PC-9 (cell line): ENCODE data around the gene RAB3C. TPM values are rescaled to one million over a fixed set of nuclear protein-coding genes. Genes with fewer than 3 reads are reported as not detected.

ENCODE experiments used
- BruUV-seq: library from RNA; stranded (reverse); fragments of 400-500 nt; replicated peaks from 2 replicates; lab custom pipeline; 2021; lab: Mats Ljungman, UMichigan
- CTCF ChIA-PET: fragments of 300-600 bp; sonication (Branson Sonifier 250); formaldehyde crosslinking; loops from one replicate; lab custom pipeline; 2022; ENCODE audit warnings: antibody characterized with exemption; lab: Charles Lee
- POLR2A ChIA-PET: fragments of 300-600 bp; sonication (Branson Sonifier 250); formaldehyde crosslinking; loops from one replicate; lab custom pipeline; 2022; ENCODE audit warnings: antibody characterized with exemption; ENCODE audit not compliant: unreplicated experiment; lab: Charles Lee
- DNase-seq, 2 experiments: peaks; one replicate each; pipeline versions ENCODE4 v3.0.0 to v3.0.0-alpha.2; 2015 to 2022; ENCODE audit warnings: mixed read lengths in 1 of 2
- H2AFZ ChIP-seq: fragments of 200-600 bp; sonication (generic); 2 replicates; pipeline ENCODE4 v1.8.1; 2017; ENCODE audit warnings: antibody characterized with exemption
- H3F3A ChIP-seq: fragments of 200-600 bp; sonication (generic); 2 replicates; pipeline ENCODE4 v1.8.1; 2017; ENCODE audit warnings: antibody characterized with exemption, mild to moderate bottlenecking, low read depth; ENCODE audit not compliant: insufficient read depth
- H3K27ac ChIP-seq: fragments of 200-600 bp; sonication (generic); 2 replicates; pipeline ENCODE4 v1.6.1; 2016; ENCODE audit warnings: mixed run types
- H3K27me3 ChIP-seq: fragments of 200-600 bp; sonication (generic); 2 replicates; pipeline ENCODE4 v1.6.1; 2016; ENCODE audit warnings: low read depth, mixed run types; ENCODE audit not compliant: insufficient read depth
- H3K36me3 ChIP-seq: fragments of 200-600 bp; sonication (generic); 2 replicates; pipeline ENCODE4 v1.6.1; 2016; ENCODE audit warnings: low read depth, mixed run types
- H3K4me1 ChIP-seq: fragments of 200-600 bp; sonication (generic); replicated peaks from 2 replicates; pipeline ENCODE4 v1.6.1; 2016; ENCODE audit warnings: mixed run types; ENCODE audit not compliant: insufficient read depth
- H3K4me2 ChIP-seq: fragments of 200-600 bp; sonication (generic); 2 replicates; pipeline ENCODE4 v1.6.1; 2017; ENCODE audit warnings: mixed run types
- H3K4me3 ChIP-seq: fragments of 200-600 bp; sonication (generic); 2 replicates; pipeline ENCODE4 v1.6.1; 2016; ENCODE audit warnings: mixed run types
- H3K79me2 ChIP-seq: fragments of 200-600 bp; sonication (generic); 2 replicates; pipeline ENCODE4 v1.6.1; 2017; ENCODE audit warnings: low read depth, mixed run types
- H3K9me2 ChIP-seq: fragments of 200-600 bp; sonication (generic); 2 replicates; pipeline ENCODE4 v1.8.1; 2017; ENCODE audit warnings: mild to moderate bottlenecking; ENCODE audit not compliant: insufficient read depth
- H3K9me3 ChIP-seq: fragments of 200-600 bp; sonication (generic); 2 replicates; pipeline ENCODE4 v1.8.1; 2016; ENCODE audit warnings: low read depth; ENCODE audit not compliant: insufficient read depth
- H4K20me1 ChIP-seq: fragments of 200-600 bp; sonication (generic); 2 replicates; pipeline ENCODE4 v1.8.1; 2017; ENCODE audit not compliant: insufficient read depth
- CTCF ChIP-seq: fragments of 200-600 bp; sonication (generic); conservative IDR thresholded peaks from 2 replicates; pipeline ENCODE4 v1.6.1; 2017; ENCODE audit warnings: mixed run types, antibody characterized with exemption, mild to moderate bottlenecking, moderate library complexity
- EZH2 ChIP-seq: fragments of 200-600 bp; sonication (generic); IDR thresholded peaks from 2 replicates; pipeline ENCODE4 v1.8.0; 2017; ENCODE audit warnings: antibody characterized with exemption, low read depth
- intact Hi-C: fragments of 100-400 bp; cut with micrococcal nuclease; formaldehyde crosslinking; loops from one replicate; pipeline ENCODE4 v1.10.0; 2022; ENCODE audit not compliant: unreplicated experiment
- total RNA-seq: library from RNA; stranded (reverse); gene quantifications from 2 replicates; pipeline ENCODE4 v1.2.3, GENCODE V29; 2021

RAB3C gene
- total RNA-seq, 1 experiment from 2014 or later, result not detected

GRCh38 chr5:58778888-58779287 is 196.0 kb downstream of the RAB3C start:
- H3K36me3 ChIP-seq, result no peaks in the 10 kb centered on the region
- no peaks in the 10 kb centered on the region for H3K79me2 ChIP-seq
- H3K4me1 ChIP-seq, result no peaks in the 10 kb centered on the region
- H3K4me3 ChIP-seq, result no peak overlapping the region
- H3K27me3 ChIP-seq, result no peaks in the 10 kb centered on the region; the same call in 1 of the 2 replicates
- ChIA-PET POLR2A (no interaction called here), CTCF (no interaction called here)
- H3K9me3 ChIP-seq, result no peaks in the 10 kb centered on the region
- H3K27ac ChIP-seq, result no peak overlapping the region
- DNase-seq, result no peak
- TF ChIP-seq CTCF (no peak), EZH2 (no peak)
- H3K4me2 ChIP-seq, result no peak overlapping the region
- intact Hi-C loops, result no loop called here
- no peaks in the 10 kb centered on the region for H3K9me2 ChIP-seq
- no peaks in the 10 kb centered on the region for H3F3A ChIP-seq
- no TSS peak for BruUV-seq
- no peak overlapping the region for H2AFZ ChIP-seq
- no peaks in the 10 kb centered on the region for H4K20me1 ChIP-seq

GRCh38 chr5:58786035-58786434 is 203.2 kb downstream of the RAB3C start:
- intact Hi-C loops, result no loop called here
- no peak overlapping the region for H3K4me2 ChIP-seq
- no peak overlapping the region for H2AFZ ChIP-seq
- H3K9me2 ChIP-seq, result no peaks in the 10 kb centered on the region
- CTCF ChIA-PET, result no interaction called here
- no peak overlapping the region for H3K27ac ChIP-seq
- POLR2A ChIA-PET, result no interaction called here
- no peak overlapping the region for H3K4me3 ChIP-seq
- BruUV-seq, result no TSS peak
- no peak for DNase-seq
- H3K4me1 ChIP-seq, result no peaks in the 10 kb centered on the region
- H3K9me3 ChIP-seq, result no peaks in the 10 kb centered on the region
- H4K20me1 ChIP-seq, result no peaks in the 10 kb centered on the region
- TF ChIP-seq CTCF (no peak), EZH2 (no peak)
- no peaks in the 10 kb centered on the region for H3K79me2 ChIP-seq
- H3K36me3 ChIP-seq, result no peaks in the 10 kb centered on the region
- H3F3A ChIP-seq, result no peaks in the 10 kb centered on the region
- no peaks in the 10 kb centered on the region; the same call in 1 of the 2 replicates for H3K27me3 ChIP-seq

- Histone ChIP-seq H3K36me3 (no peaks in the 10 kb centered on the region), H3K4me3 (no peak overlapping the region), H3F3A (no peaks in the 10 kb centered on the region), H3K27me3 (no peaks in the 10 kb centered on the region; the same call in 1 of the 2 replicates), H4K20me1 (no peaks in the 10 kb centered on the region), H3K4me1 (no peaks in the 10 kb centered on the region), H3K9me2 (no peaks in the 10 kb centered on the region), H3K79me2 (no peaks in the 10 kb centered on the region), H3K9me3 (no peaks in the 10 kb centered on the region), H3K27ac (no peak overlapping the region), H2AFZ (no peak overlapping the region), H3K4me2 (no peak overlapping the region)
- intact Hi-C loops, result no loop called here
- CTCF ChIA-PET, result no interaction called here
- TF ChIP-seq CTCF, result no peak
- TF ChIP-seq EZH2, result no peak
- POLR2A ChIA-PET, result no interaction called here
- no peak for DNase-seq
- no TSS peak for BruUV-seq
Observed at GRCh38 chr5:58786711-58787303, 203.9 kb downstream of the RAB3C start.
